ENCODE results near the gene DDN. TPM values are rescaled to one million over a fixed set of nuclear protein-coding genes. Genes with fewer than 3 reads are reported as not detected.

The DDN gene
- total and polyA plus RNA-seq, 2 donors (not counting 3 experiments of a cell fraction or from before 2014, with no cell fraction given) = 0.07 to 0.22 TPM

- no TSS peak for BruUV-seq (replicated peaks)
- H3K9me1 ChIP-seq (replicated peaks; ENCODE audit: control insufficient read depth, extremely low read depth, insufficient read depth, low read length) = no peaks in the 10 kb centered on the region
- peaks cover 12 to 16% of the 10 kb centered on the region in 2 experiments for H3K27me3 ChIP-seq (ENCODE audit: control insufficient read depth in 2 of 2, insufficient read depth in 2 of 2, low read length in 2 of 2)
- ChIA-PET POLR2A (no interaction called here), CTCF (interaction anchor here (1.1 to 10.5 kb wide), 9 partner anchors 10 to 131 kb away, joined by 3 to 175 read pairs (median 5); partner anchors contain the start of genes PRKAG1 and WNT1)
- H3K4me2 ChIP-seq (ENCODE audit: insufficient read depth, low read length) = peak overlapping the region; percentile 47
- no peak overlapping the region for H3K9ac ChIP-seq (replicated peaks; ENCODE audit: extremely low read depth, insufficient read depth, low read length)
- peak; percentile 72 for FAIRE-seq
- intact Hi-C loops (cut with micrococcal nuclease) = no loop called here
- H3K4me3 ChIP-seq (replicated peaks in 1 of 3; ENCODE audit: insufficient read depth in 1 of 3, low read depth in 1 of 3, low read length in 3 of 3) = peak overlapping the region; percentile 12 to 27 (median 26)
- H3K4me1 ChIP-seq (ENCODE audit: control insufficient read depth, extremely low read depth, insufficient read depth, low read length) = peaks cover 11% of the 10 kb centered on the region
- H4K20me1 ChIP-seq (replicated peaks; ENCODE audit: control insufficient read depth, extremely low read depth, insufficient read depth, low read length) = no peaks in the 10 kb centered on the region
- H3K9me3 ChIP-seq (replicated peaks; ENCODE audit: control insufficient read depth, insufficient read depth, low read length) = no peaks in the 10 kb centered on the region
- no peak for DNase-seq (ENCODE audit: low read depth, low spot score)
- H3K27ac ChIP-seq (ENCODE audit: insufficient read depth, low read depth, low read length) = no peak overlapping the region
- dilution Hi-C loops (cut with MboI; ENCODE audit: extremely low pct_ligation_motif_present, low sequenced_read_pairs) = no loop called here
- H3K36me3 ChIP-seq (ENCODE audit: control insufficient read depth in 2 of 2, extremely low read depth in 1 of 2, insufficient read depth in 2 of 2, low read length in 2 of 2) = peaks cover 5 to 15% of the 10 kb centered on the region in 2 experiments
- no peak for TF ChIP-seq EZH2 (IDR thresholded peaks at IDR 0.05; ENCODE audit: borderline replicate concordance, low read depth, low read length, severe bottlenecking)
- TF ChIP-seq MAX (IDR thresholded peaks at IDR 0.05; ENCODE audit: insufficient read depth, insufficient read length) = peak; percentile 59
- TF ChIP-seq CTCF (IDR thresholded peaks at IDR 0.05; ENCODE audit: extremely low read depth in 1 of 2, insufficient read depth in 1 of 2, low read depth in 1 of 2, low read length in 2 of 2) = no peak
- TF ChIP-seq MYC (IDR thresholded peaks at IDR 0.05; ENCODE audit: low read depth, low read length) = peak; percentile 35
- TF ChIP-seq POLR2A (IDR thresholded peaks at IDR 0.05; ENCODE audit: low read depth, low read length) = no peak
- no peaks in the 10 kb centered on the region for H3K79me2 ChIP-seq (ENCODE audit: control insufficient read depth, insufficient read depth, low read length)
- peak overlapping the region; percentile 54 for H2AFZ ChIP-seq (ENCODE audit: low read depth, low read length)
Observed at GRCh38 chr12:48998497-48999353, 450 bp downstream of the DDN start.

Data from endothelial cell of umbilical vein (primary cell).